ENCODE measurements around the gene MLLT1.

MLLT1 gene

DNA sequence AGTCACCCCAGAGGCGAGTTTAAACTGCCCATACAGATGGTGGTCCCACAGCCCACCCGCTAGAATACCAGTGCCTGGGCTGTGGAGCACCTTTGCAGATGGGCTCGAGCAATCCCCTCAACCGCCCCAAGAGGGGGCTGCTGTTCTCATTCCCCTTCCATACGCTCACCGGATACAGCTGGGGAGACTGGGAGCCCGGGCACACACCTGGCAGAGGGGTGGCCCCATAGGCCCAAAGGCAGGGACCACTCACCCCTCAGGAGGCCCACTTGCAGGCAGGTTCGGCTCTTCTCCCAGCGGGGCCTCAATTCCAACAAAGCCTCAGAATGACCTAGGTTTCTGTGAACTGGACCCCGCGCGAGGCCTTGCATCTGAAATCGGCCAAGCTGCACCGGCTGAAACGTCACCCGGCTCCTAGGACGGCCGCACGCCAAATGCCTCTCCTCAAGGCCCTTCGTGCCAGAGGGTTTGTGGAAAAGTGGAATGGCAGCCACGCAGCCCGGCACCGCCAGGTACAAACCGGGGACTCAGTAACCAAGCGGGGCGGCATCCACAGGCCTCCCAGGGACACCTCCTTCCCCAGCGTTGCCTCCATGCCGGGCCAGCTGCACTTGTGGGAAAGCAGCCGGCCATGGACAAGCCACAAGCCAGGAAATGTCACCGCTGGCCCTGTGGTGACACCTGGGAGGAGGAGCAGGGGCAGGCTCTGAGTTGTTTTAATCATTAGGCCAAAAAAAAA, 18.7 kb downstream of the MLLT1 start:
- H3K4me3 ChIP-seq (ENCODE audit: low read length) = no peak overlapping the region
- no peak overlapping the region for H2AFZ ChIP-seq (ENCODE audit: low read depth, low read length)
- H3K4me1 ChIP-seq (ENCODE audit: insufficient read depth, low read length) = peaks cover 2% of the 10 kb centered on the region
- H3K9me3 ChIP-seq (ENCODE audit: low read length) = no peaks in the 10 kb centered on the region
- peaks cover 63% of the 10 kb centered on the region for H3K36me3 ChIP-seq (ENCODE audit: insufficient read depth, low read length)
- H3K27me3 ChIP-seq (ENCODE audit: insufficient read depth, low read length) = no peaks in the 10 kb centered on the region

DNA sequence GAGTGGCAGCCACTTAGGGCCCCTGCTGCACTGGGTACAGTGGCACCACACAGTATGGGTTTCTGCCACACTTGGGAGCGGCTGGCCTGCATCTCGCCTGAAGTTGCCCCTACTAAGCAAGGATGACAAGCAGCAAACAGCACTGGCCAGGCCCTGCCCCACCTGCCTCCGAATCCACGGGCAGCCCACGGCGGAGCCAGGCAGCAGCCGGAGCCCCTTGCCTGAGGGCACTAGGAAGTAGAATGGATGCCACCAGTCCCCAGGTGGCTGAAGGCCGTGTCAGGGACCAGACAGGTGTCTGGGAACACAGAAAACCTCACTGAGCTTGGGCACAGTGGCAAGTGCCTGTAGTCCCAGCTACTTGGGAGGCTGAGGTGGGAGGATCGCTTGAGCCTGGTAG, 19.4 kb downstream of the MLLT1 start:
- Histone ChIP-seq H3K4me3 (ENCODE audit: low read length) (no peak overlapping the region), H3K27me3 (ENCODE audit: insufficient read depth, low read length) (no peaks in the 10 kb centered on the region), H3K4me1 (ENCODE audit: insufficient read depth, low read length) (peaks cover 2% of the 10 kb centered on the region), H3K9me3 (ENCODE audit: low read length) (no peaks in the 10 kb centered on the region), H2AFZ (ENCODE audit: low read depth, low read length) (no peak overlapping the region), H3K36me3 (ENCODE audit: insufficient read depth, low read length) (peaks cover 66% of the 10 kb centered on the region)

DNA sequence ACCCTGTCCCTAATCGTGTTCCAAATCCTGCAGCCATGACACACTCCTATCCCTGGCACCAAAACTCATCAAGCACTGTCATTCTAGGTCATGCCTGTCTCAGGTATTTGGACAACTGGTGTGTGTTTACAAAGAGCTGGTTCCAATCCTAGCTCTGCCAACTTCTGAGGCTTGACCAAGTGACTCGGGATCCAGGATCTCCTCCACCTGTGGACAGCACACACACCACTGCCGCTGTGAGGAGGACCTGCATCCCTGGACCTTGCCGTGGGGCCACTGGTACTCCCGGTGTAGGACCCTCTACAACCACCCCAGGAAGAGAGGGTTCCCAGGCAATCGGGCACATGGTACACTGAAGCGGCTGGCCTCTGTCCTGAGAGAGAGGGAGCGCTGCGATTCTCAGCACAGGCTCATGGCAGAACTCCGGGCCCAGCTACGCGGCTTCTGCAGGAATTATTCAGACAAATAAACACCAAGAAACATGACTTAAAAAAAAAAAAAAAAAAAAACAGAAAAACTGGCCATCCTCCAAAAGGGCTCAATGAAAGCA, 20.4 kb downstream of the MLLT1 start:
- Histone ChIP-seq H3K4me1 (ENCODE audit: insufficient read depth, low read length) (peaks cover 2% of the 10 kb centered on the region), H3K27me3 (ENCODE audit: insufficient read depth, low read length) (no peaks in the 10 kb centered on the region), H3K36me3 (ENCODE audit: insufficient read depth, low read length) (peaks cover 68% of the 10 kb centered on the region), H3K9me3 (ENCODE audit: low read length) (no peaks in the 10 kb centered on the region), H3K4me3 (ENCODE audit: low read length) (no peak overlapping the region), H2AFZ (ENCODE audit: low read depth, low read length) (no peak overlapping the region)

DNA sequence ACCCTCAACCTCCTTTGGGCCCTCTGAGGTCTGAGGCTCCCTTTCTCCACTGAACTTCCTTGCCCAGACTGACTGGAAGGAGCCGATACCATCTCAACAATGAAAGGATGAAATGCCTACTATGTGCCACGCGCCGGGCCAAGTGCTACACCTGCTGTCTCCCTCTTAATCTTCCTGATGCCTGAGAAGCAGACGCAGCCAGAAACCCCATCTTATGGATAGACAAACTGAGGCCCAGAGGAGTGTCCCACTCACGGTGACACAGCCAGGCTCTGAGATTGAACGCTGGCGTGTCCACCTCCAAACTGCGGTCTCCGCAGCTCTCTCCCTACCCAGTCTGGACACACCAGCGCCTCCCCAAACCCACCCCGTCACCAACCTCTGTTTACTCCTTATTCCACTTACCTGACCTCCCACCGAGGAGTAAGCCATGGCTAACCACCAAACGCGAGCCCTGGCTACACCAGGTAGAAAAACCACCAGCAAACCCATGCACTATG, 20.9 kb downstream of the MLLT1 start:
- no peaks in the 10 kb centered on the region for H3K9me3 ChIP-seq (ENCODE audit: low read length)
- H2AFZ ChIP-seq (ENCODE audit: low read depth, low read length) = no peak overlapping the region
- H3K36me3 ChIP-seq (ENCODE audit: insufficient read depth, low read length) = peaks cover 73% of the 10 kb centered on the region
- H3K27me3 ChIP-seq (ENCODE audit: insufficient read depth, low read length) = no peaks in the 10 kb centered on the region
- H3K4me1 ChIP-seq (ENCODE audit: insufficient read depth, low read length) = peaks cover 2% of the 10 kb centered on the region
- no peak overlapping the region for H3K4me3 ChIP-seq (ENCODE audit: low read length)

DNA sequence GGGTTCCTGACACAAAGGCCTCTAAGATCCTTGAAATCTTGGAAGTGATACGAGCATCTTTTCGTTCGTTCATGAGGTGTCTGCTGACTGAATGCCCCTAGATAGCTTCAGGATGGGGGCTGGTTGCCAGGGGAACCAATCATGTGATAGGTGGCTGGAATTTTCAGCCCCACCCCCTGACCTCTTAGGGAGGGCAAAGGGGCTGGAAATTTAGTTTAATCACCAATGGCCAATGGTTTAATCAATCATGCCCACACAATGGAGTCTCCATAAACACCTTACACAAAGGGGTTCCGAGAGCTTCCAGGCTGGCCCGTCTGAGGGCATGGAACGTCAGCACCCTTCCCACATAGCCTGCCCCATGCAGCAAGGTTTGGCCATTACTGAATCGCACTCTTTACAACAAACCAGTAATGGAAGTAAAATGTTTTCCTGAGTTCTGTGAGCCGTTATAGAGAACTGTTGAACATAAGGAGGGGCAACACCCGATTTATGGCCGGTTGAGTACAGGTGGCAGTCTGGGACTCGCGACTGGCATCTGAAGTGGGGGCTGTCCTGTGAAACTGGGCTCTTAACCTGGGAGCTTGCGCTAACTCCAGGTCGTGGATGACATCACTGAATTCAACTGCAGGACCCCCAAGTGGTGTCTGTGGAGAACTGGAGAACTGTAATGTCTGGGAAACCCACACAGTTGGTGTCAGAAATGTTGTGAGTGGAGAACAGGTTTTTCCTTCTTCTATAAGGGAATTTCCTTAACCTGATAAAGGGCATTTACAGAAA, 25.6 kb downstream of the MLLT1 start:
- Histone ChIP-seq H3K9me3 (ENCODE audit: low read length) (peaks cover 7% of the 10 kb centered on the region), H2AFZ (ENCODE audit: low read depth, low read length) (no peak overlapping the region), H3K36me3 (ENCODE audit: insufficient read depth, low read length) (peaks cover 42% of the 10 kb centered on the region), H3K4me1 (ENCODE audit: insufficient read depth, low read length) (peaks cover 5% of the 10 kb centered on the region), H3K4me3 (ENCODE audit: low read length) (no peak overlapping the region), H3K27me3 (ENCODE audit: insufficient read depth, low read length) (no peaks in the 10 kb centered on the region)

DNA sequence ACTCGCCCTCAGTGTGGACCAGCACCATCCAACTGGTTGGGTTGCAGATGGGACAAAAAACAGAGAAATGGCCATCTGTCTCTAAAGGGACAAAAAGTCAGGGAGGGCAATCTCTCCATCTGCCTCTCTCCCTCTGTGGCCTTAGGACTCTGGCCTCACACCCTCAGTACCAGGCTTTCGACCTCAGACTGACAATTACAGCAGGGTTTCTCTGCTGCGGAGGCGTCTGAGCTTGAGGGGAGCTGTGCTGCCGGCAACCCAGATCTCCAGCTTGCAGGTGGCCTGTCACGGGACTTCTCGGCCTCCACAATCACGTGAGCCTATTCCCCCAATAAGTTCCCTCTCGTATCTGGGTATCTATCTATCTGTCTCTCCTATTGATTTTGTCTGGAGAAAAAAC, 27.7 kb downstream of the MLLT1 start:
- no peak overlapping the region for H3K4me3 ChIP-seq (ENCODE audit: low read length)
- H3K36me3 ChIP-seq (ENCODE audit: insufficient read depth, low read length) = peaks cover 40% of the 10 kb centered on the region
- H3K4me1 ChIP-seq (ENCODE audit: insufficient read depth, low read length) = peaks cover 3% of the 10 kb centered on the region
- no peaks in the 10 kb centered on the region for H3K27me3 ChIP-seq (ENCODE audit: insufficient read depth, low read length)
- H3K9me3 ChIP-seq (ENCODE audit: low read length) = peaks cover 18% of the 10 kb centered on the region
- H2AFZ ChIP-seq (ENCODE audit: low read depth, low read length) = no peak overlapping the region

DNA sequence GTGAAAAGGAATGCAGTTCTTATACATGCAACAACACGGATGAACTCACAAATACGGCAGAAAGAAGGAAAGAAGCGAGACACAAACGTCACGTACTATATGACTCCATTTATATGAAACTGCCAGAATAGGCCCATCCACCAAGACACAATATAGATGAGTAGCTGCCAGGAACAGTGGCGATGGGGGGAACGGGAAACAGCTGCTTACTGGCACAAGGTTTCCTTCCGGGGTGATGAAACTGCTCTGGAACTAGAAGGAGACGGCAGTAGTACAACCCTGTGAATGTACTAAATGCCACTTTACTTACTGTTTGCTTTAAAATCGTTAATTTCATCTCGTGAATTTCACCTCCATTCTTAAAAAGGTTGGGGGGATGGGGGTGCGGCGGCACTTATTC, 28.9 kb downstream of the MLLT1 start:
- H3K36me3 ChIP-seq (ENCODE audit: insufficient read depth, low read length) = peaks cover 38% of the 10 kb centered on the region

DNA sequence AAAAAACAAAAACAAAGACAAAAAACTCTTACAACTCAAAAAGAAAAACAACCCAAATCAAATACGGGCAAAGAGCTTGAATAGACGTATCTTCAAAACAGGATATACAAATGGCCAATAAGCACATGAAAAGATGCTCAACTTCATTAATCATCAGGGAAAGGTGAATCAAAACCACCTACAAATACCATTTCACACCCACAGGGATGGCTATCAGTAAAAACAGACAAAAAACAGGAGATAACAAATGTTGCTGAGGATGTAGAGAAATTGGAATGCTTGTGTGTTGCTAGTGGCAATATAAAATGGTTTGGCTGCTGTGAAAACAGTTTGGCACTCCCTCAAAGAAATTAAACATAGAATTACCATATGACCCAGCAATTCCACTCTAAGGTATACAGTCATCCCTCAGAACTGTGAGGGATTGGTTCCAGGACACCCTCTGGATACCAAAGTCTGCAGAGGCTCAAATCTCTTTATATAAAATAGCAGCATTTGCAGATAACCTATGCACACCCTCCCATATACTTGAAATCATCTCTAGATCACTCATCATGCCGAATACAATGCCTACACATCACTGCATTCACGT, 29.7 kb downstream of the MLLT1 start:
- Histone ChIP-seq H3K36me3 (ENCODE audit: insufficient read depth, low read length) (peaks cover 36% of the 10 kb centered on the region), H2AFZ (ENCODE audit: low read depth, low read length) (no peak overlapping the region), H3K9me3 (ENCODE audit: low read length) (peaks cover 31% of the 10 kb centered on the region)

More for the DNA sequence above, 28.9 kb downstream of the MLLT1 start:
- Histone ChIP-seq H3K4me1 (ENCODE audit: insufficient read depth, low read length) (peaks cover 3% of the 10 kb centered on the region), H2AFZ (ENCODE audit: low read depth, low read length) (no peak overlapping the region), H3K9me3 (ENCODE audit: low read length) (peaks cover 27% of the 10 kb centered on the region), H3K27me3 (ENCODE audit: insufficient read depth, low read length) (no peaks in the 10 kb centered on the region), H3K4me3 (ENCODE audit: low read length) (no peak overlapping the region)

DNA sequence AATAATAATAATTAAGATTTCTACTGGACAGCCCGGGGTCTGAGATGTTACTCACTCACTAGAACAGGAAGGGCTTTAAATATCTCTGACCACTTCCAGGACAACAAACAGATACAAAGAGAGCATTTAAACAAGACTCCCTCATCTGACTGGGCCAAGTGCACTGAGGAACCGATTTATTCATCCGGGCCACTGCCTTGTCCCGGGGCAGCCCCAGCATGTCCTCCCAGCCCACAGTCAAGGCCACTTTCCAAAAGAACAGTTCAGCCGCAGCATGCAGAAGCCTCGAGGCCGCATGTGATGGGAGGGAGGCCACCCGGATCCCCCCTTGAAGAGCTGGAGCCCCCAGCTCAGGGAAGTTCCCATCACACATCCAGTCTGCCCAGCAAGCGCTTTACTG, 30.5 kb downstream of the MLLT1 start:
- no peak overlapping the region for H2AFZ ChIP-seq (ENCODE audit: low read depth, low read length)
- H3K9me3 ChIP-seq (ENCODE audit: low read length) = peaks cover 31% of the 10 kb centered on the region
- H3K4me3 ChIP-seq (ENCODE audit: low read length) = no peak overlapping the region
- peaks cover 32% of the 10 kb centered on the region for H3K36me3 ChIP-seq (ENCODE audit: insufficient read depth, low read length)
- H3K4me1 ChIP-seq (ENCODE audit: insufficient read depth, low read length) = peaks cover 3% of the 10 kb centered on the region
- H3K27me3 ChIP-seq (ENCODE audit: insufficient read depth, low read length) = no peaks in the 10 kb centered on the region

More for the DNA sequence above, 29.7 kb downstream of the MLLT1 start:
- Histone ChIP-seq H3K27me3 (ENCODE audit: insufficient read depth, low read length) (no peaks in the 10 kb centered on the region), H3K4me1 (ENCODE audit: insufficient read depth, low read length) (peaks cover 3% of the 10 kb centered on the region), H3K4me3 (ENCODE audit: low read length) (no peak overlapping the region)

DNA sequence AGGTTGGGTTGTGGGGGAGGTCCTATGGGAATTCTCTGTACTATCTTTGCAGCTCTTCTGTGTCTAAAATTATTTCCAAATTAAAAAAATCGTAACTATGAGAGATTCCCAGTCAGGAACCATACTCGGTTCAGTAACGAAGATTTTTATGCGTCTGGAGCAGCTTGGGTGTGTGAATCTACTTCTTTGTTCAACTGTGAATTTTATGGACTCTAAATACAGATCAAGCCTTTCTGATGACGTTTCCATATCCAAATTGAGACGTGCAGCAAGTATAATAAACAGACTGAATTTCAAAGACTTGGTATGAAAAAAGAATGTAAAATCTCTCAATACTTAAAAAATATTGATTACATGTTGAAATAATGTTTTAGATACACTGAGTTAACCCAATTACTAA, 30.9 kb downstream of the MLLT1 start:
- Histone ChIP-seq H3K4me3 (ENCODE audit: low read length) (no peak overlapping the region), H3K9me3 (ENCODE audit: low read length) (peaks cover 31% of the 10 kb centered on the region), H3K36me3 (ENCODE audit: insufficient read depth, low read length) (peaks cover 28% of the 10 kb centered on the region), H3K27me3 (ENCODE audit: insufficient read depth, low read length) (no peaks in the 10 kb centered on the region), H3K4me1 (ENCODE audit: insufficient read depth, low read length) (peaks cover 3% of the 10 kb centered on the region), H2AFZ (ENCODE audit: low read depth, low read length) (no peak overlapping the region)

- Histone ChIP-seq H3K36me3 (ENCODE audit: insufficient read depth, low read length) (peaks cover 27% of the 10 kb centered on the region), H3K27me3 (ENCODE audit: insufficient read depth, low read length) (no peaks in the 10 kb centered on the region)
Observed at GRCh38 chr19:6248341-6248740, 31.4 kb downstream of the MLLT1 start.

GRCh38 chr19:6247007-6247288, 32.8 kb downstream of the MLLT1 start:
- Histone ChIP-seq H3K36me3 (ENCODE audit: insufficient read depth, low read length) (peaks cover 27% of the 10 kb centered on the region), H3K4me3 (ENCODE audit: low read length) (no peak overlapping the region), H2AFZ (ENCODE audit: low read depth, low read length) (no peak overlapping the region)

More at GRCh38 chr19:6248341-6248740, 31.4 kb downstream of the MLLT1 start:
- H3K4me3 ChIP-seq (ENCODE audit: low read length) = no peak overlapping the region
- peaks cover 31% of the 10 kb centered on the region for H3K9me3 ChIP-seq (ENCODE audit: low read length)
- H3K4me1 ChIP-seq (ENCODE audit: insufficient read depth, low read length) = no peaks in the 10 kb centered on the region
- H2AFZ ChIP-seq (ENCODE audit: low read depth, low read length) = no peak overlapping the region

More at GRCh38 chr19:6247007-6247288, 32.8 kb downstream of the MLLT1 start:
- H3K4me1 ChIP-seq (ENCODE audit: insufficient read depth, low read length) = peaks cover 5% of the 10 kb centered on the region
- H3K27me3 ChIP-seq (ENCODE audit: insufficient read depth, low read length) = no peaks in the 10 kb centered on the region
- peaks cover 30% of the 10 kb centered on the region for H3K9me3 ChIP-seq (ENCODE audit: low read length)
